BE2C (cell line): ENCODE measurements around the gene SETD2.

ENCODE experiments used
- DNase-seq: peaks from one replicate; pipeline ENCODE4 v3.0.0-alpha.2; 2020
- H3K27me3 ChIP-seq: fragments of 250-450 bp; sonication (Bioruptor Pico); 2 replicates; pipeline ENCODE4 v1.5.1; 2020; ENCODE audit warnings: mild to moderate bottlenecking
- H3K36me3 ChIP-seq: fragments of 250-450 bp; sonication (Bioruptor Pico); 2 replicates; pipeline ENCODE4 v1.5.1; 2020; ENCODE audit warnings: mild to moderate bottlenecking
- H3K4me1 ChIP-seq: fragments of 250-450 bp; sonication (Bioruptor Pico); 2 replicates; pipeline ENCODE4 v1.5.1; 2020
- H3K4me3 ChIP-seq: 2 replicates; pipeline ENCODE4 v1.5.1; 2011; ENCODE audit warnings: low read depth, low read length
- H3K9me3 ChIP-seq: fragments of 250-450 bp; sonication (Bioruptor Pico); 2 replicates; pipeline ENCODE4 v1.5.1; 2020
- TF ChIP-seq, protein P1 (sequence below): IDR thresholded peaks from 2 replicates; pipeline ENCODE4 v1.5.1; 2012; ENCODE audit warnings: mild to moderate bottlenecking, low read depth, low read length

SETD2 gene

DNA sequence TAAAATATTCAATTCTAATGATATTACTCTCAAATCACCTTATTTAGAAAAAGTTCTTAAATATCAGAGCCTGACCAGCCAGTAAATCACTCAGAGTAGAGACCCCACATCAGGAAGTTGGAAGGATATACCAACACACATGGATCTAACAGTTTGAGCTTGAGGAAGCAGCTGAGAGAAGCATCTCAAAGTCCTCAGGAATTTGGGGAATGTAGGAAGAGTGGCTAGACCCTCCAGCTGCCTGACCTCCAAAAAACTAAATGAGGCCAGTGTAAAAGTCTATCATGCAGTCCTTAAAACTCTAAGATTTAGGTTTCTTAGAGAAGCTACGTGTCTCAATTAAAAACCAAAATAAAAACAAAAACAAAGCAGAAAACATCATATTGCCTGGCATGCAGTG lies 55.4 kb downstream of the SETD2 start:
- H3K36me3 ChIP-seq = peaks cover 5% of the 10 kb centered on the region
- no peak overlapping the region for H3K4me3 ChIP-seq
- no peaks in the 10 kb centered on the region for H3K27me3 ChIP-seq
- H3K4me1 ChIP-seq = no peaks in the 10 kb centered on the region
- TF ChIP-seq, protein P1, sequence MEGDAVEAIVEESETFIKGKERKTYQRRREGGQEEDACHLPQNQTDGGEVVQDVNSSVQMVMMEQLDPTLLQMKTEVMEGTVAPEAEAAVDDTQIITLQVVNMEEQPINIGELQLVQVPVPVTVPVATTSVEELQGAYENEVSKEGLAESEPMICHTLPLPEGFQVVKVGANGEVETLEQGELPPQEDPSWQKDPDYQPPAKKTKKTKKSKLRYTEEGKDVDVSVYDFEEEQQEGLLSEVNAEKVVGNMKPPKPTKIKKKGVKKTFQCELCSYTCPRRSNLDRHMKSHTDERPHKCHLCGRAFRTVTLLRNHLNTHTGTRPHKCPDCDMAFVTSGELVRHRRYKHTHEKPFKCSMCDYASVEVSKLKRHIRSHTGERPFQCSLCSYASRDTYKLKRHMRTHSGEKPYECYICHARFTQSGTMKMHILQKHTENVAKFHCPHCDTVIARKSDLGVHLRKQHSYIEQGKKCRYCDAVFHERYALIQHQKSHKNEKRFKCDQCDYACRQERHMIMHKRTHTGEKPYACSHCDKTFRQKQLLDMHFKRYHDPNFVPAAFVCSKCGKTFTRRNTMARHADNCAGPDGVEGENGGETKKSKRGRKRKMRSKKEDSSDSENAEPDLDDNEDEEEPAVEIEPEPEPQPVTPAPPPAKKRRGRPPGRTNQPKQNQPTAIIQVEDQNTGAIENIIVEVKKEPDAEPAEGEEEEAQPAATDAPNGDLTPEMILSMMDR = no peak
- H3K9me3 ChIP-seq = no peaks in the 10 kb centered on the region
- no peak for DNase-seq

DNA sequence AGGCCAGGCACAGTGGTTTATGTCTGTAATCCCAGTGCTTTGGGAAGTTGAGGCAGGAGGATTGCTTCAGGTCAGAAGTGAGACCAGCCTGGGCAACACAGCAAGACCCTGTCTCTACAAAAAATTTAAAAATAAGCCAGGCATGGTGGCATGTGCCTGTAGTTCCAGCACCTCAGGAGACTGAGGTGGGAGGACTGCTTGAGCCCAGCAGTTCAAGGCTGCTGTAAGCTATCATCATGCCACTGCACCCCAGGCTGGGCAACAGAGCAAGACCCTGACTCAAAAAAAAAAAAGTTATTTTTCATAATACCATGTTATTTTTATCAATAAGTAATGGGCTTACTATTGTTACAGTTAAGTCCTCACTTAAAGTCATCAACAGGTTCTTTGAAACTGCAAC lies 59.7 kb downstream of the SETD2 start:
- no peaks in the 10 kb centered on the region for H3K9me3 ChIP-seq
- H3K36me3 ChIP-seq = no peaks in the 10 kb centered on the region
- H3K4me3 ChIP-seq = no peak overlapping the region
- TF ChIP-seq, protein P1 = no peak
- no peak for DNase-seq
- no peaks in the 10 kb centered on the region for H3K4me1 ChIP-seq
- H3K27me3 ChIP-seq = no peaks in the 10 kb centered on the region

DNA sequence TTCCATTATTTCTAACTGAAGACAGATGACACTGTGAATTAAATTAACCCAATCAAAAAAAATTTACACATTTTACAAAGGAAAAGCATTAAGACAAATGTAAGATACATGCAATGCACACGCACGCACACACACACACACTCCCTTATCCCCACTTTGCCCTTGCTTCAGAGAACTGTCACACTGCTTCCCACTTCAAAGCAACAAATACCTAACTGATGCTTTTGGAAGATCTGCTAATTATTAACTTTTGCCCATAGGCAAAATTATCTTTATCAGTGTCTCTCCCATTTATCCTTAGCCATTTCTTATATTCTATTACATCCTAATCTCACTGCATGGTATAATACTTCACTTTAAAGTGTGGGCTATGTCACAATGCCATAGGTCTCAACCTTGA lies 60.3 kb downstream of the SETD2 start:
- no peaks in the 10 kb centered on the region for H3K4me1 ChIP-seq
- no peaks in the 10 kb centered on the region for H3K36me3 ChIP-seq
- DNase-seq = no peak
- no peaks in the 10 kb centered on the region for H3K9me3 ChIP-seq
- H3K27me3 ChIP-seq = no peaks in the 10 kb centered on the region
- TF ChIP-seq, protein P1 = no peak
- H3K4me3 ChIP-seq = no peak overlapping the region

DNA sequence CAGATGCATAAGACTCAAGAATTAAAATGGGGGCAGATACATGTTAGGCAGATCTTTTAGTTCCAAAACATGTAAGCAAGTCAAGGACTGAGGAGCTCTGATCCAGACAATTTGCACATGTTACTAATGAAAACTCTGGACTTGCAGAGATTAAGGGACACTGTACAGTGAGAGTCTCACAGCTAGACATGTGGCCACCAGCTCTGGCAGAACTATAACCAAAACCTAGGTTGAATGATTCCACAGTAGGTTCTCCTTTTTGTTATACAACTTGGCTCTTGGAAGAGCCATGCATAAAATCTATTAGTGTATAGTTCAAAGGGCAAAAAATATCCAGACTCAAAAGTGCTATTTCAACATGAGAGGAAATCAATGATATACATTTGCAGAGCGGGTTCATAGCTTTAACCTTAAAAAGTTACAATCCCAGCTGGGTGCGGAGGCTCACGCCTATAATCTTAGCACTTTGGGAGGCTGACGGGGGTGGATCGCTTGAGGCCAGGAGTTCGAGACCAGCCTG lies 61.8 kb downstream of the SETD2 start:
- no peaks in the 10 kb centered on the region for H3K27me3 ChIP-seq
- H3K36me3 ChIP-seq = no peaks in the 10 kb centered on the region
- DNase-seq = no peak
- no peak overlapping the region for H3K4me3 ChIP-seq
- TF ChIP-seq, protein P1 = no peak
- no peaks in the 10 kb centered on the region for H3K4me1 ChIP-seq
- no peaks in the 10 kb centered on the region for H3K9me3 ChIP-seq

DNA sequence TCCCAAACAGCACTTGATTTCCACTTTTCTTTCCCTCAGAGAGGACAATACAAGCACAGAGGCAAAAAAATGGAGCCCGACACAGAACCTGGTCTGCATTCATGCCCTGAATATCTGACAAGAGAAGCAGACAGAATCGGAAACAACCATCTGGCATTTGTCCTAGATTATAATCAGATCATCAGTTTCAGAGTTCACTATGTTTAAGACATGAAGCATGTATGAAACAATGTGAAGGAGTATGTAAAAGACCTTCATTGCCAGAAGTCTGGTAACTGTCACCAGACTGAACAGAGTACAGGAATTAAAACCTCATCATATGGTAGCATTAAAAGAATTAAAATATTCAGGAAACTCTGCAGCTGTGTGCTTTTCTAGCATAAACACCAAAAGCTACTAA lies 65.0 kb downstream of the SETD2 start:
- no peaks in the 10 kb centered on the region for H3K9me3 ChIP-seq
- H3K4me3 ChIP-seq = no peak overlapping the region
- H3K4me1 ChIP-seq = no peaks in the 10 kb centered on the region
- TF ChIP-seq, protein P1 = no peak
- no peaks in the 10 kb centered on the region for H3K27me3 ChIP-seq
- H3K36me3 ChIP-seq = no peaks in the 10 kb centered on the region
- no peak for DNase-seq

DNA sequence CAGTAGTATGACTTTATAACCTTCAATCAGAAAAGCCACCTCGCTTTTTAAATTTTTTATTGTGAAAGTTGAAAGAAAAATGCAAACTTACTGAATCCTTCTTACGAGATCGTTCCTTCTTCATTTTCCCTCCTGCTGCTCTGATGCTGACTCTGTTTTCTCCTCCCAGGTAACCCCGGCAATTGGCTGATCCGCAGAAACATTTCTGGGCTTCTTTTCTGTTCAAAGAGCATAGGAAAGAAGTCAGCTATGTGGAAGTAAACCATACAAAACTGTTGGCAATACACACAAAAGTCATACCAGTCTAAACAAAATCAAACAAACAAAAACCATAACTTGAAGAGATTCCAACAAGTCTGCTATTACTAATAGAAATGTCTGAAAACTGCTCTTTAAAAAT lies 66.0 kb downstream of the SETD2 start:
- no peaks in the 10 kb centered on the region for H3K27me3 ChIP-seq
- no peaks in the 10 kb centered on the region for H3K36me3 ChIP-seq
- TF ChIP-seq, protein P1 = no peak
- H3K9me3 ChIP-seq = no peaks in the 10 kb centered on the region
- H3K4me1 ChIP-seq = no peaks in the 10 kb centered on the region
- H3K4me3 ChIP-seq = no peak overlapping the region
- no peak for DNase-seq
